Transverse colon (tissue), 1 donor: ENCODE results near the gene NEK3.

Experiments
- EP300 ChIP-seq: sonication (generic); formaldehyde crosslinking; IDR thresholded peaks from one replicate; pipeline ENCODE4 v1.6.1; 2017; ENCODE audit warnings: antibody characterized with exemption, low read depth
- POLR2A ChIP-seq: fragments of 450-650 bp; IDR thresholded peaks from one replicate; pipeline ENCODE4 v1.6.1; 2016; ENCODE audit warnings: antibody characterized with exemption, mild to moderate bottlenecking, moderate library complexity

- TF ChIP-seq EP300 (no peak), POLR2A (no peak)
These were observed 17.9 kb upstream of the NEK3 start for GRCh38 chr13:52177276-52177675.
